ENCODE results near the gene BRINP2.

BRINP2 gene

GRCh38 chr1:177306019-177306415, 135.3 kb downstream of the BRINP2 start:
- TF ChIP-seq, protein P1, sequence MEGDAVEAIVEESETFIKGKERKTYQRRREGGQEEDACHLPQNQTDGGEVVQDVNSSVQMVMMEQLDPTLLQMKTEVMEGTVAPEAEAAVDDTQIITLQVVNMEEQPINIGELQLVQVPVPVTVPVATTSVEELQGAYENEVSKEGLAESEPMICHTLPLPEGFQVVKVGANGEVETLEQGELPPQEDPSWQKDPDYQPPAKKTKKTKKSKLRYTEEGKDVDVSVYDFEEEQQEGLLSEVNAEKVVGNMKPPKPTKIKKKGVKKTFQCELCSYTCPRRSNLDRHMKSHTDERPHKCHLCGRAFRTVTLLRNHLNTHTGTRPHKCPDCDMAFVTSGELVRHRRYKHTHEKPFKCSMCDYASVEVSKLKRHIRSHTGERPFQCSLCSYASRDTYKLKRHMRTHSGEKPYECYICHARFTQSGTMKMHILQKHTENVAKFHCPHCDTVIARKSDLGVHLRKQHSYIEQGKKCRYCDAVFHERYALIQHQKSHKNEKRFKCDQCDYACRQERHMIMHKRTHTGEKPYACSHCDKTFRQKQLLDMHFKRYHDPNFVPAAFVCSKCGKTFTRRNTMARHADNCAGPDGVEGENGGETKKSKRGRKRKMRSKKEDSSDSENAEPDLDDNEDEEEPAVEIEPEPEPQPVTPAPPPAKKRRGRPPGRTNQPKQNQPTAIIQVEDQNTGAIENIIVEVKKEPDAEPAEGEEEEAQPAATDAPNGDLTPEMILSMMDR (IDR thresholded peaks at IDR 0.05; ENCODE audit: extremely low read depth, missing control alignments) = no peak
- no peak for DNase-seq (ENCODE audit: low spot score)

DNA sequence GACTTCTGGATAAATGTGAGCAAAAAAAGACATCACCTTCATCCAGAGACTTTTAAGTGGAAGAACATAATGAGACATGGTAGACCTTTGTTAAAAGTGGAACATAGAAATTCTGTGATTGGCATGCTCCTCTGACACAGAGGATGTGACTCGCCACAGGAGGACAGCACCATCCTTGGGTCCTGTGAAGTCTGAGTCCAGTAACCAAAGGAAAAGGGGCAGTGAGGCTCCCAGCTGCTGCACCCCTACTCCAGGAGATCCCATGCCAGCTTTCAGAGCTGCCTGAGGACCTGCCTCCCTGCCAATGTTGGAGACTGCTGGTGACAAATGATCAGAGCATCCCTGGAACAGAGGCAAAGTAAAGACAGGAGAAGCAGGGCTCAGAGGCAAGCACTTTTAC, 136.2 kb downstream of the BRINP2 start:
- TF ChIP-seq, protein P1 (IDR thresholded peaks at IDR 0.05; ENCODE audit: extremely low read depth, missing control alignments) = no peak
- no peak for DNase-seq (ENCODE audit: low spot score)

GRCh38 chr1:177307771-177308170, 137.0 kb downstream of the BRINP2 start:
- TF ChIP-seq, protein P1 (IDR thresholded peaks at IDR 0.05; ENCODE audit: extremely low read depth, missing control alignments) = no peak
- no peak for DNase-seq (ENCODE audit: low spot score)

- TF ChIP-seq, protein P1 (IDR thresholded peaks at IDR 0.05; ENCODE audit: extremely low read depth, missing control alignments) = no peak
- DNase-seq (ENCODE audit: low spot score) = no peak
Measured at GRCh38 chr1:177309880-177310279, 139.1 kb downstream of the BRINP2 start.

GRCh38 chr1:177310326-177310725, 139.6 kb downstream of the BRINP2 start:
- no peak for DNase-seq (ENCODE audit: low spot score)
- TF ChIP-seq, protein P1 (IDR thresholded peaks at IDR 0.05; ENCODE audit: extremely low read depth, missing control alignments) = no peak

DNA sequence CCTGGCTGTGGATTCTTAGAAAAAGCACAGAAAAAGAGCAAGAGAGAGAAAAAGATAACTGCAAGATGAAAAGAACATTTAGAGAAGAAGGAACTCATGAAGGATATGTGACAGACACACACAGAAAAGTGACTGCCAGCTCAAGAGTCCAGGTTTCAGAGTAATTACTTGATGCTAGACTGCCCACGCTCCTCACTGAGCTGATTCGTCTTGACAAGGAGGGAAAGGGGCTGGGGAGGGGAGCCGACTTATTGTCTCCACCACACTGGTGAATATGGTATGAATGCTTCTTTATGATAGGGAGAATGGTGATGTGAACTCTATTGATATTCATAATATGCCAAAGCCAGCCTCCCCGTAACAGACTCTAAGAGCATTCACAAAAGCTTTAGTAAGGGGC, 140.4 kb downstream of the BRINP2 start:
- TF ChIP-seq, protein P1 (IDR thresholded peaks at IDR 0.05; ENCODE audit: extremely low read depth, missing control alignments) = no peak
- DNase-seq (ENCODE audit: low spot score) = no peak

GRCh38 chr1:177311586-177311985, 140.8 kb downstream of the BRINP2 start:
- TF ChIP-seq, protein P1 (IDR thresholded peaks at IDR 0.05; ENCODE audit: extremely low read depth, missing control alignments) = no peak
- DNase-seq (ENCODE audit: low spot score) = no peak

Measured in GM20000 (cell line).